GM19043 (cell line): ENCODE results near the gene SLC1A2.

Experiments
- ATAC-seq: cut with Tn5 transposase; IDR thresholded peaks from one replicate; pipeline ENCODE4 v1.9.1; 2021; ENCODE audit warnings: low read depth; ENCODE audit not compliant: unreplicated experiment

Gene SLC1A2

DNA sequence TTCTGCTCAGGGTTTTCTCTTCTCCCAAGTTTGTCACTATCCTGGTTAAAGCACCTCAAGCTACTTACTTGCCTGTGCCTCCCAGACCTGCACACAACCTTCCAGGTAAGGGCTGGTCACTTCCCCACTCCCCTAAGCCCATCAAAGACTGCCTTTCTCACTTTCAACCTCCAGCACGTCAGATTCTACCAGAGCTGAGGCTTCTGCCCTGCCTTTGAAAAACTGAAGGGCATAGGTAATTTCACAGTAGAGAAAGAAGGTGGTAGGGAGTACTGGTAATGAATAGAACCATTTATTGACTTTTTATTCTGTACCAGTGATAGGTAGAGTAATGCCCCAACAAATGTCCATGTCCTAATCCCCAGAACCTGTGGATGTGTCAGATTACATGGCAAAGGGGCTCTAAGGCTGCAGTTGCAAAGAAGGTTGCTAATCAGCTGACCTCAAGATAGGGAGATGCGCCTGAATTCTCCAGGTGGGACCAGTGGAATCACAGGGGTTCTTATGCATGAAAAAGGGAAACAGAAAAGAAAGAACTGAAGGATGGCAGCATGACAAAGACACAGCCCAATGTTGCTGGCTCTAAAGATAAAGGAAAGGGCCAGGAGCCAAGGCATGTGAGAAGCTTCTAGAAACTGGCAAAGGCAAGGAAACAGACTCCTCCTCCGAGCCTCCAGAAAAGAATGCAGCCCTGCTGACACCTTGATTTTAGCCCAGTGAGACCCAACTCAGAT is 89.0 kb downstream of the SLC1A2 start:
- ATAC-seq = no peak

DNA sequence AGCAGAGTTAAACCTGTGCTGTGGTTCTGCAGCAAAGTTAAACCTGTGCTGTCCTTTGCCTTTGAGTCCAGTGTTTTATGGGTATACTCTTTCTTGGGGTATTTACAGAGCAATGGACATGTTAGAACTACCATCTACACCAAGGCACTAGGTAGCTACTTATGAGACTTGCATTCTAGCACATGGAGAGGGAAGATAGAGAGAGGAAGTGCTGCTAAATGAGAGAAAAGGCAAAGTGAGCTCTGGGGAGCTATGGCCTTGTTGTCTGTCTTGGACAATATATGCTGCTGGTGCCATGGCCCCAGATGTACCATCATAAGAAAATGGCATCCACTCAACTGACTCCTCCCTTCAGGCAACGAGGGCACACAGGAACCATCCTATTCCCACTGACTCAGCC is 91.5 kb downstream of the SLC1A2 start:
- no peak for ATAC-seq

DNA sequence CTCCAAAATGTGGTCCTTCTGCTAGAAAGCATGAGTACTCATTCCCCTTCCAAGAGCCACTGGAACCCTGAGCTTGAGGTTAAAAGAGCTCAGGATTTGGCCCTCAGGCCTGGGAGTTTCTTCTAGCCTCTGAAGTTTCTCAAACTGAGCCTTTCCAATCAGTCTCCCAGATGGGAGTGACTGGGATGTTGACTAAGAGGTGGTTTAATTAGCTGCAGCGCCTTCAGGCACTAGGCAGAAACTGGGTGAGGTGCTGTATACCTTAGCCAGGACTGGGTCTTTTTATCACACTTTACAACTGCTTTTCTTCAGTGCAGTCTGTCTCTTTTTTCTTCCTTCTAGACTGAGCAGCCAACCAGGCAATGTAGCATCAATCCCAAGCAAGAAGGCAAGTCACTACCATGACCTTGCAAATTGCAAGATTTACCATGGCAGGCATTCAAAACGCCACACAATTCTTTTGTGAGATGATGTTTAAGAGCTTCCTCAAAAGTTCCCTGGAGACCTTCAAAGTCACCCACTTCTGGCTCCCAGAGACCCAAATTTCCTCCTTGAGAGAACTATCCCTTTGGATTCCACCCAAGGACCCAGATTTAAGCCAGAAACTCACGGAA is 93.0 kb downstream of the SLC1A2 start:
- no peak for ATAC-seq

- no peak for ATAC-seq
Measured at GRCh38 chr11:35324981-35325380, 94.4 kb downstream of the SLC1A2 start.

GRCh38 chr11:35324183-35324886 is 95.0 kb downstream of the SLC1A2 start:
- no peak for ATAC-seq

- no peak for ATAC-seq
Measured at GRCh38 chr11:35323076-35323868, 96.1 kb downstream of the SLC1A2 start.

DNA sequence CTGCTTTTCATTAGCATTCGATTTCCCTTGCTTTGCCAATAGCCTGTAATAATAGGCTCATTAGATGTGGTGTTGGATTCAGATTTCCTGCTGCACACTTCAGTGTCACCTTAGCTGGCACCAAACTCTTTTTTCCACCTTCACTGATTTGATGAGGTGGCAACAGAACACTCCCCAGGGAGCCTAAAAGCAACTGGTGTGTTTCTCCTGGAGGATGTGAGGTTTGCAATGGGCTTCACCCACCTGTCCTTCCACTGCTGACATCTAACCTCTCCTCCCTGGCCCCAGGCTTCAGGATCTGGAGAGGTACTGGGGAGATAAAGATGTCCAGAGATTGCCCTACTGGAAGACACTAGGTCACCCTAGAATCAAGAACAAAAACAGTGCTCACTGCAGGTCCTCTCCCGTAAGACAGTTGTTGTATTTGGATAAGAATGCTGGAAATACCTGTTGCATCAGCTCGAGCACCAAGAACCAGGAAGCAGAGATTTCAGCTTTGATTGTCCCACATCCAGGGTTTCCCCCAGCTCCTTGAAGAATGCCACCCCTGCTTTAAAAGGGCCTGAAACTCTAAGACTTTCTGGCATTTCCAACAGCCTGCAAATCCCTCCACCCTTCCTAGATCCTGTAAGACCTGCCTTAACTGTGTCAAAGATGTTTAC is 96.9 kb downstream of the SLC1A2 start:
- ATAC-seq = no peak

DNA sequence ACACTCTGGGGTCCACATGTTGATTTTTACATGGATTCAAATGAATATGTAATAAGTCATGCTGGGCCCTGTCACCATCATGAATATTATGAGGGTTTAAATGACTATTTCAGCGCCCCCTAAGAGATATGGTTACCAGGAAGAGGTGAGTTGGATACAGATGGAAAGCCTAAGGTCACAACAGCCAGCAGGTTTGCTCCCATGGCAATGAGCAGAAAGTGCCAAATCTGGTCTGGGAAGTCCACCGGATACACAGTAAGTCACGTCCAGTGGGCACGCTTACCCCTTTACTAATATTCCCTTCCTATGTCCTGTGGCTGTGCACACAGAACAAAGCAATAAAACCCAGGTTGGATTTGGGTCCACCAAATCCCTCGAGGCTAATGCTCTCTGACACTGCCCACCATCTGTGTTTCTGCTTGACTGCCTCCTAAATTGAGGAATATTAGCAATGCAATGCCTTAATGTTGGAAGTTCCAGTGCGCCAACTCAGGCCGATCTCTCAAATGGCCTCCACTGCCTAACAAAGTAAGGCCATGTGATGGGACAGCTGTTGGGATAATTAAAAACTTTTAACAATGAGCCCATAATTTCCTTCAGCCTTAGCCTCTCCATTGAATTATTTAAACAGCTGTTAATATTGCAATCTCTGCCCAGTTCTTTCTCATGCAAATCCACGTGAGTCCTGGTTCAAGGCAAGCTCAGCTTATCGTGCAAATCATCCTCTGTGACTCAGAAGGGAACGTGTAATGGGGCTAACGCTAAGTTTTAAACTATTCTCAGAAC is 97.6 kb downstream of the SLC1A2 start:
- ATAC-seq = no peak

DNA sequence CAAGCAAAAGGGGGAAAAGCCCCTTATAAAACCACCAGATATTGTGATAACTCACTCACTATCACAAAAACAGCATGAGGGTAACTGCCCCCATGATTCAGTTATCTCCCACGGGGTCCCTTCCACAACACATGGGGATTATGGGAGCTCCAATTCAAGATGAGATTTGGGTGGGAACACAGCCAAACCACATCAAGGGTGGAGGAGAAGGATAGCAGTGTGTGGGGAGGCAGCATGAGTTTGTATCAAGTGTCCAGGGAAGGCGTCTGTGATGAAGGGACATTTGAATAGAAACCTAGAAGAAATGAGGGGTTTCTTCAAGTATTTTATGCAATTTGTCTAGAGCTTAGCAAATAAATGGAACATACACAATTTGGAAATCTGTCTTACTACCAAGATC is 98.2 kb downstream of the SLC1A2 start:
- ATAC-seq = no peak

GRCh38 chr11:35318977-35319925 is 100.1 kb downstream of the SLC1A2 start:
- ATAC-seq = no peak

DNA sequence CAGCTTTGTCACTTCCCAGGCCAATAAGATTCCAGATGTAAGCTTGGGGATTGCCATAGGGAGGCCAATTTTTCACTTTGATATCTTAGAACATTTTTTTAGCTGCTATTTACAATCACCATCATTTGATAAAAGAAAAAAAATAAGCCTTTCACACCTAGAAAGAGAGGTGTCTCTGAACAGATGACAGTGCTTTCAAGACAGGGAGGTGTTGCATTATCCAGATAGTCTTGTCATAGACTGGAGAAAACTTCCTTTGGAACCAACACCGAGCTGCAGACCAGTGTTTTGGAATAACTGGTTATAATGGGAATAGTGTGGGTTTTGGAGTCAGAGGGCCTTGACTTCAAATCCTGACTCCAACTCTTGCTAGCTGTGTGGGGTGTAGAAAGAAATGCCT is 101.0 kb downstream of the SLC1A2 start:
- ATAC-seq = no peak

- ATAC-seq = no peak
Measured at GRCh38 chr11:35317253-35317652, 102.1 kb downstream of the SLC1A2 start.

- ATAC-seq = no peak
Measured at GRCh38 chr11:35316161-35316560, 103.2 kb downstream of the SLC1A2 start.

DNA sequence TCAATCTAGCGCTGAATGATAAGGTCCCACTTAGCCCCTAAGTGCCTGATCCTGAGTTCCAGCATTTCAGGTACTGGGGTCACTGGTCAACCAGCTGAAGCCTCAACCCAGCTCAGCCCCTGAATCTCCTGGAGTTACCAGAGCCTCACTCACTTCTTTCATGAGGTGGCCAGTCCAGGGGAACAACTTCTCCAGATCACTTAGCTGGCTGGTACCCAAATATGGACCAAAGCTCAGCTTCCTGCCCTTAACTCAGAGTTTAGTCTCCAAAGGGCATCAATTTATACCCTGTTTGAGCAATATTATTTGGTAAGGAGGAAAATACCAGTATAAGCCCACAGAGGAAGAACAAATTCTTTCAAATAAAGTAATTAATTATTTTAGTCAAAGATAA is 105.6 kb downstream of the SLC1A2 start:
- ATAC-seq = no peak

GRCh38 chr11:35313066-35313759 is 106.1 kb downstream of the SLC1A2 start:
- ATAC-seq = peak; percentile 91

DNA sequence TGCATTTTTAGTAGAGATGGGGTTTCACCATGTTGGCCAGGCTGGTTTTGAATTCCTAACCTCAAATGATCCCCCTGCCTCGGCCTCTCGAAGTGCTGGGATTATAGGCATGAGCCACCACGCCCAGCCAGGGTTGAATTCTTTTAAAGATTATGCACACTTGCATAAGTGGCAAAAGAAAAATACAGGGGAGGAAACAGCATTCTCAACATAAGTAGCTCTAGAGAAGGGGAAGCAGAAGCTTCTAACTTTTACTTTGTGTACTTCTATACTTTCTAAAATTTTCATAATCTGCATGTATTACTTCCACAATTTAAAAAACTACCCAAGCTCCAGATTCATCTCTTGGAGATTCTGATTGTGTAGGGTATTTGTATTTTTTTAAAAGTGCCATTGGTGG is 108.0 kb downstream of the SLC1A2 start:
- no peak for ATAC-seq

DNA sequence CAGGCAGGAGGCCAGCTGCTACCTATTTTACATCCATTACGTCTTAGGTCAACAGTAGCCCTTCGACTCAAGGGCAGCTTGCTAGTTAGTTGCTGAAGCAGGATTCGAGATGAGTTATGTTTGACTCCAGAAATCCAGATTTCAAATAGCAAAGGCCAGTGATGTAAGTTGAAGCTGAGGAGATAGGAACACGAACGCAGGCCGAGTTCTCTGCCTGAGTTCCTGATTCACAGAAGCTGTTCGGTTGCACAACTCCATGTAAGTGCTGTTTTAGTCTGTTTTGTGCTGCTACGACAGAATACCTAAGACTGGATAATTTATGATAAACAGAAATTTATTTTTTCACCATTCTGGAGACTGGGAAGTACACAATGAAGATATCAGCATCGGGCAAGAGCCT is 111.2 kb downstream of the SLC1A2 start:
- no peak for ATAC-seq

DNA sequence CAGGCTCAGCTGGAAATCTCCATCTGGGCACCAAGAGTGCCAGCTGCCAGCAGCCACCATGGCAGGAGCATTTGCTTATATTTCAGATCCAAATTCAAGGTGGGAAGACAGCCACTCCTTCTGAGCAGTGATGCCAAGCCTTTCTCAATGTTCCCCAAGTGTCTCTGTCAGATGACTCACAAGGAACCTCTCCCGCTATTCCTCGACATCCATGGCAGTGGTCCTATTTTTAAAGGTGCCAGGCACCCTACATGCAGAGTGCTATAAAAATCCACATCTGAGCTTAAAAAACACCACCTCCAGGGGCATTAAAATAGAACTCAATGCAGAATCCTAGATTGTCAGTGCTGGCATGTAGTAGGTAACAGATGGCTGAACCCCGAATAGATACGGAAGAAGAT is 112.1 kb downstream of the SLC1A2 start:
- ATAC-seq = no peak
